Tibial nerve (tissue), 4 donors: Measurements from ENCODE around the gene METTL8. TPM values are rescaled to one million over a fixed set of nuclear protein-coding genes. Genes with fewer than 3 reads are reported as not detected.

Source experiments
- total RNA-seq, 4 donors: library from RNA; depleted of rRNA; stranded (reverse); fragments of >200 nt; gene quantifications; one replicate each; pipeline ENCODE4 v1.1.0, GENCODE V29; 2016

METTL8 gene
- total RNA-seq, 4 donors from 2014 or later: 13.5 to 27.9 (median 20.7) TPM

Other genes starting within 250 kb of the METTL8 start
- gene DCAF17, start 236 bp upstream of the METTL8 start, total RNA-seq: 10 to 100 TPM; 17.3 to 38.4 (median 23.8) TPM
- gene CYBRD1, start 88.5 kb upstream of the METTL8 start, total RNA-seq: 100 to 1,000 TPM; 215 to 471 (median 401) TPM